ENCODE measurements around the gene ILDR2. TPM values are rescaled to one million over a fixed set of nuclear protein-coding genes. Genes with fewer than 3 reads are reported as not detected.

ILDR2 gene
- total RNA-seq, 1 donor from 2014 or later: 0.56 TPM

DNA sequence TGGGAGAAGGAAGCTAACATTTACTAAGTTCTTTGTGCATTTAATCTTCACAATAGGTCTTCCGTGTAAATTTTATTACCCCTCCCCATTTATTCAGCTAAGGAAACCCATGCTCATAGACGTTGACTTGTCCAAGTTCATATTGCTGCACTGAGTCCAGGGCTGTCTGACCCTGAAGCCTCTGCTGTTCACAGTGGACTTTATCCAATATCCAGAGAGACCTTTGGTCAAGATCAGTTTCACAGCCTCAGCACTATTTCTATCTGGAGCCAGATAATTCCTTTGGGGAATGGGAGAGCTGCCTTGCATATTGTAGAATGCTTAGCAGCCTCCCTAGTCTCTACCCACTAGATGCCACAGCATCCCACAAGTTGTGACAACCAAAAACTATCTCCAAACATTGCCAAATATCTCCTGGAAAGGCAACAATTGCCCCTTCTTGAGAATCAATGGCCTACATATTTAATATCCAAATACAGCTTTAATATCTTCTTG is 26.4 kb downstream of the ILDR2 start:
- no peak for TF ChIP-seq CTCF (IDR thresholded peaks at IDR 0.05; ENCODE audit: partially characterized antibody, unreplicated experiment)
- Mint-ChIP-seq H3K4me1 (ENCODE audit: low read depth, unreplicated experiment) (peaks cover 2% of the 10 kb centered on the region), H3K27me3 (ENCODE audit: unreplicated experiment) (no peaks in the 10 kb centered on the region), H3K36me3 (ENCODE audit: unreplicated experiment) (no peaks in the 10 kb centered on the region), H3K9me3 (ENCODE audit: unreplicated experiment) (no peaks in the 10 kb centered on the region), H3K27ac (ENCODE audit: unreplicated experiment) (no peak overlapping the region), H3K4me3 (ENCODE audit: unreplicated experiment) (no peak overlapping the region)
- DNase-seq: no peak

DNA sequence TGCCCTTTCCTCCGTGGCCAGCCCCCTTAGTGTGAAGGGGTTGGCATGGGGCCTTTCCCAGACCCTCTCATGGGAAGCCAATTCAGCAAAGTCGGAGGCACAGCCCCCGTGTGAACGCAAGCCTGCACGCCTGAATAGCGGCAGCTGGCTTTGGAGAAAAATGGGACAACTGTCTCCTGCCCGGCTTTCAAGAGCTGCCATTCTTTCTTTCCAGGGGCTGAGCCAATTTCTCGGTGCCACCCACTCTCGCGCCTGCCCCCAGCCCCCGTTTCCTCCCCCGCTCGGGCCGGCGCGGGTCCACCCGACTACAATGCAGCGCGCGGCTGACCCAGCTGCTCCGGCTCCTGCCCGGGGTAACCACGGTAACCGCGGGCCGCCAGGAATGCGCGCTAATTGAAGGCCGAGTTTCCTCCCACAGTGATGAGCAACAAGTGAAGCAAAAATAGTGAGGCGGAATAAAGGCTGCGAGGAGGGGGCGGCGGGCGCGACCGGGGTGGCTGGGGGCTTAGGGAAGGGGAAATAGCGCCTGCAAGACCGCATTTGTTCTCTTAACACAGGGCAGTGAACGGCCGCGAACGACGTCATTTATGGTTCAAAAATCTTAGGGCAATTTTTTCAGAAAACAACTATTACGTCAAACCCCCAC is 27.8 kb downstream of the ILDR2 start:
- Mint-ChIP-seq H3K27me3 (ENCODE audit: unreplicated experiment) (no peaks in the 10 kb centered on the region), H3K4me1 (ENCODE audit: low read depth, unreplicated experiment) (peaks cover 2% of the 10 kb centered on the region), H3K36me3 (ENCODE audit: unreplicated experiment) (no peaks in the 10 kb centered on the region), H3K9me3 (ENCODE audit: unreplicated experiment) (no peaks in the 10 kb centered on the region), H3K27ac (ENCODE audit: unreplicated experiment) (no peak overlapping the region), H3K4me3 (ENCODE audit: unreplicated experiment) (peak overlapping the region; percentile 77)
- no peak for TF ChIP-seq CTCF (IDR thresholded peaks at IDR 0.05; ENCODE audit: partially characterized antibody, unreplicated experiment)
- DNase-seq: peak; percentile 68

DNA sequence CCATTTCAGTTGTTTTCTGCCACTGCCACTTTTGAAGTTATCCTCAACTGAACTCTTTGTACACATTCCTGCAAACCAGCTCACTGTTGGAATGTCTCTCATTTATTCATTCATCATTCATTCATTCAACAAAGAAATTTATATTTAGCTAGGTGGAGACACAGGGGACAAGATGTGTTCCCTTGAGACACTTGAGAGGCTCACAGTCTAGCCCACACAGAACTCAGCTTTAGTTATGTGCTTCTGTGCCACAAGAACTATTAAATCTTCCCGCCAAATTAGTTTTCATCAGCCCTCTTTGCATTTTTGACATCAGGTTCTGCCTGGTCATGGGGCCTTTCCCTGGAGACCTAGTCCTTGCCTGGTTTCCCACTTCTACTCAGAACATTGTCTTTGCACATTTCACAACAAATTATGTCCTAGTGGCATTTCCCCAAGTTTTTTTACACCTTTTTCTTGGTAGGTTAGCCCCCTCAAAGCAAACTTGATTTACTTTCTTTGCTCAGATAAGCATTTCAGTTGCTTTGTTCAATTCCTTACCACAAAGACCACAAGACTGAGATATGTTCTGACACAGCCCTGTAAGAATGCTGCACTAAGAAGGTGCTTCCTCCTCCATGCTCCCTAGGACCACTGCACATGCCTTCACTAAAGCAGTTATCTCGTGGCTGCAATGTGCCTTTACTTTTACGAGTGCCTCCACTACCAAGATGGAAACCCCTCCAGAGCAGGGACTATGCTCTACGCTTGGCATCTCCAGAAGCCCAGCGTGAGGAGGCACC is 31.0 kb downstream of the ILDR2 start:
- Mint-ChIP-seq H3K4me3 (ENCODE audit: unreplicated experiment) (no peak overlapping the region), H3K27ac (ENCODE audit: unreplicated experiment) (no peak overlapping the region), H3K4me1 (ENCODE audit: low read depth, unreplicated experiment) (peaks cover 2% of the 10 kb centered on the region), H3K27me3 (ENCODE audit: unreplicated experiment) (no peaks in the 10 kb centered on the region), H3K36me3 (ENCODE audit: unreplicated experiment) (no peaks in the 10 kb centered on the region), H3K9me3 (ENCODE audit: unreplicated experiment) (no peaks in the 10 kb centered on the region)
- TF ChIP-seq CTCF (IDR thresholded peaks at IDR 0.05; ENCODE audit: partially characterized antibody, unreplicated experiment): no peak
- no peak for DNase-seq

- no peak for DNase-seq
- Mint-ChIP-seq H3K4me3 (ENCODE audit: unreplicated experiment) (no peak overlapping the region), H3K27ac (ENCODE audit: unreplicated experiment) (no peak overlapping the region), H3K9me3 (ENCODE audit: unreplicated experiment) (no peaks in the 10 kb centered on the region), H3K27me3 (ENCODE audit: unreplicated experiment) (no peaks in the 10 kb centered on the region), H3K4me1 (ENCODE audit: low read depth, unreplicated experiment) (peaks cover 3% of the 10 kb centered on the region), H3K36me3 (ENCODE audit: unreplicated experiment) (no peaks in the 10 kb centered on the region)
- TF ChIP-seq CTCF (IDR thresholded peaks at IDR 0.05; ENCODE audit: partially characterized antibody, unreplicated experiment): no peak
Observed at GRCh38 chr1:166939741-166940375, 35.5 kb downstream of the ILDR2 start.

Measured in glutamatergic neuron (in vitro differentiated cells).